GM13977 (cell line): Measurements from ENCODE around the gene ZNF79.

ENCODE experiments used
- DNase-seq: peaks from one replicate; pipeline ENCODE4 v3.0.0; 2012; ENCODE audit warnings: low spot score
- in situ Hi-C: fragments of 300-500 bp; cut with MboI; formaldehyde crosslinking; loops from one replicate; pipeline ENCODE4 v1.12.0; 2022; ENCODE audit warnings: low sequenced_read_pairs, low pct_unique_long_range_greater_than_20kb, mixed read lengths, inconsistent platforms; ENCODE audit not compliant: unreplicated experiment
- TF ChIP-seq, protein P1 (sequence below): IDR thresholded peaks from 2 replicates; pipeline ENCODE4 v1.5.1; 2012; ENCODE audit warnings: mild to moderate bottlenecking, control low read depth; ENCODE audit not compliant: insufficient read depth; ENCODE audit errors: extremely low read depth, missing control alignments

The ZNF79 gene

DNA sequence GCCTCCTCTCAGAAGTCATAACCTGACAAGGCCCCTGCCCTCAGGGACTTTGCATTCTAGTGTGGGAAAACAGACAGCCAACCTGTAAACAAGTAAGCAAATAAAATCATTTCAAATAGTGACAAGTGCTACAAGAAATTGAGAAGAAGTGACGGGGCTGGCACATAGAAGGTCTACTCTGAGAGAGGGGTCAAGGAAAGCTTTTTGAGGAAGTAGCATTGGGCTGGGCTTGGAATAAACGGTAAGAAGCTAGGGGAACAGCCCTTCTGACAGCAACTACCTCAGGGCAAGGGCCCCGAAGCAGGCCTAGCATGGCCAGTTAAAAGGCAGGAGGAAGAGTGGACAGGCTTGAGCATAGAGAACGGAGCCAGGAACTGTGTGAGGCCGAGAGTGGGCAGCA is 32.0 kb upstream of the ZNF79 start:
- no peak for DNase-seq
- in situ Hi-C loops, result no loop called here
- TF ChIP-seq, protein P1, sequence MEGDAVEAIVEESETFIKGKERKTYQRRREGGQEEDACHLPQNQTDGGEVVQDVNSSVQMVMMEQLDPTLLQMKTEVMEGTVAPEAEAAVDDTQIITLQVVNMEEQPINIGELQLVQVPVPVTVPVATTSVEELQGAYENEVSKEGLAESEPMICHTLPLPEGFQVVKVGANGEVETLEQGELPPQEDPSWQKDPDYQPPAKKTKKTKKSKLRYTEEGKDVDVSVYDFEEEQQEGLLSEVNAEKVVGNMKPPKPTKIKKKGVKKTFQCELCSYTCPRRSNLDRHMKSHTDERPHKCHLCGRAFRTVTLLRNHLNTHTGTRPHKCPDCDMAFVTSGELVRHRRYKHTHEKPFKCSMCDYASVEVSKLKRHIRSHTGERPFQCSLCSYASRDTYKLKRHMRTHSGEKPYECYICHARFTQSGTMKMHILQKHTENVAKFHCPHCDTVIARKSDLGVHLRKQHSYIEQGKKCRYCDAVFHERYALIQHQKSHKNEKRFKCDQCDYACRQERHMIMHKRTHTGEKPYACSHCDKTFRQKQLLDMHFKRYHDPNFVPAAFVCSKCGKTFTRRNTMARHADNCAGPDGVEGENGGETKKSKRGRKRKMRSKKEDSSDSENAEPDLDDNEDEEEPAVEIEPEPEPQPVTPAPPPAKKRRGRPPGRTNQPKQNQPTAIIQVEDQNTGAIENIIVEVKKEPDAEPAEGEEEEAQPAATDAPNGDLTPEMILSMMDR, result no peak

DNA sequence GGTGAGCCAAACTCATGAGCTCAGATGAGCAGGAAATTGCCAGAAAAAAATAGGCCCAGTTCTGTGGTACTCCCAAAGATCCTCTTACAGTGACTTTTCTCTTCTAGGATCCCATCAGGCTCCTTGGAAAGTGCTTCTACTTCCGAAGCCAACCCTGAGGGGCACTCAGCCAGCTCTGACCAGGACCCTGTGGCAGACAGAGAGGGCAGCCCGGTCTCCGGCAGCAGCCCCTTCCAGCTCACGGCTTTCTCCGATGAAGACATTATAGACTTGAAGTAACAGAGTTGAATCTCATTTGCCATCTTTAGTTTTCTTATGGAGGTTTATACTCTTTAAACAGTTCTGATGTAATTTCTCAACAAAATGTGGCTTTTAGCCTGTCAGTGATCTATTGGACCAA is 31.2 kb upstream of the ZNF79 start:
- TF ChIP-seq, protein P1, result no peak
- in situ Hi-C loops, result no loop called here
- no peak for DNase-seq

DNA sequence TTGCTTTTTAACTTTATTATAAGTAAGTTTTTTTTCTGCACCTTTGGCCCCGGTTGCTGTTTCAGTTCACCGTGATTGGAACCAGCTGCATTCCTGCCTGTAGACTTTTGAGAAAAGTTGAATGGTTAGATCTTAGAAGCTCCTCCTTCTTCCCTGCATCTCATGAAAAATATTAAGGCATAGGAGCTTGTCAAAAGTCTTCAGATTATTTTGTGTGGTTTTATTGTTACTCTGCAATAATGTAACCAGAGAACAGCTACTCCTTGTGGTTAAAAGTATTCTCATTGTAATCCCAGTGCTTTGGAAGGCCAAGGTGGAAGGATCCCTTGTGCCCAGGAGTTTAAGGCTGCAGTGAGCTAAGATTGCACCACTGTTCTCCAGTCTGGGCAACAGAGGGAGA is 30.5 kb upstream of the ZNF79 start:
- in situ Hi-C loops, result no loop called here
- TF ChIP-seq, protein P1, result no peak
- no peak for DNase-seq

DNA sequence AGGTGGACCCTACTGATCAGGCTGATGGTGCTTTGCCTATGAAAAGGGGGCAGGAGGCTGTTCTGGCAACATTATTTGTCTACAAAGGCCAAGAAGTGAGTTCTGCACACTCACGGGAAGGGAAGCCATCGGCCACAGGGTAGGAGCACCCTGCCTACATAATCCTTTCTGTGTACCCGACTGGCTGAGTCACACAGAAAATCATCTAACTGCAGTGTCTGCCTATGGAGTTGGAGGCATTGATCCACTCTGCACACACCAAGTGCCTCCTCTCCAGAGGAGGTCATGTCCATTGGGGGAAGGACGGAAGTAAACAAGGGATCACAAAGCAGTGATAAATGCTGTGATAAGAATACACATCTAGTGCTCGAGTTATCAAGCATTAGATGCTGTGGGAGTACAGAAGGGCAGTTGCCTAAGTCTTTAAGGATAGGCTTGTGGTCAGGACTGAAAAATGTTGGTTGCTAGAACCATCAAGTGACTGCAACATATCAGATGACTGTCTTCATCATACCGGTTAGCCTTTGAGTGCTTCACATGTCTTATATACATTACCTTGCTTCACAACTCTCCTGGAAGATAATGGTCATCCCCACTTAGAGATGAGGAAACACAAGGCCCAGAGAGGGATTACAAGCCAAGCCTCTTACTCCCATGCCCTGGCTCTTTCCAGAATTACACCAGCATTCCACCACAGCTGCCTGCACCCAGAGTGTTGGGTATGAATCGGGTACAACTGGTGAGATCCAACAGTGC is 28.5 kb upstream of the ZNF79 start:
- TF ChIP-seq, protein P1, result no peak
- in situ Hi-C loops, result no loop called here
- DNase-seq, result no peak

DNA sequence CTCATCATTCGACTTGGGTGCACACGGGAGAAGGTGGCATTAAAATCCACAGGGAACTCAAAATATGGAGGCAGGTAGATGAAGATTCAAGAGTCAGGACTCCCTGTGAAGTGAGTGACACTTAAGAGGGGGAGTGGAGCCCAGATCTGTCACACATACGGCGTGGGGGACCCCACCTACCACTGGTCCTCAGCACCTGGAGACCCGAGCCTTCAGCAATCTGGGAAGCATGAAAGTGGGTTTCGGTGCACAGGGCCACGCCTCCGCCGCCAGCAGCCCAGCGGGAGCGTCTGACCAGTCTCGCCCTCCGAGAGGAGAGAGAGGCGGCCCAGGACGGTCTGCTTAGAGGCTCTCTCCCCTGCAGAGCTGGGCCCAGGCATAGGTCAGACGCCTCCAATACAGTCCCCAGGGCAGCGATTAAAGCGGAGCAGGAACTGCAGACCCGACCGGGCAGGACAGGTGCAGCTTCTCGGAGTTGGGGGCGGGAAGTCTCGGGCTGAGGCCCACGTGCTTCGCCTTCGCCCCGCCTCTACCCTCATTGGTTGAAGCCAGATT is 27.9 kb upstream of the ZNF79 start:
- TF ChIP-seq, protein P1, result no peak
- in situ Hi-C loops, result no loop called here
- DNase-seq, result no peak

DNA sequence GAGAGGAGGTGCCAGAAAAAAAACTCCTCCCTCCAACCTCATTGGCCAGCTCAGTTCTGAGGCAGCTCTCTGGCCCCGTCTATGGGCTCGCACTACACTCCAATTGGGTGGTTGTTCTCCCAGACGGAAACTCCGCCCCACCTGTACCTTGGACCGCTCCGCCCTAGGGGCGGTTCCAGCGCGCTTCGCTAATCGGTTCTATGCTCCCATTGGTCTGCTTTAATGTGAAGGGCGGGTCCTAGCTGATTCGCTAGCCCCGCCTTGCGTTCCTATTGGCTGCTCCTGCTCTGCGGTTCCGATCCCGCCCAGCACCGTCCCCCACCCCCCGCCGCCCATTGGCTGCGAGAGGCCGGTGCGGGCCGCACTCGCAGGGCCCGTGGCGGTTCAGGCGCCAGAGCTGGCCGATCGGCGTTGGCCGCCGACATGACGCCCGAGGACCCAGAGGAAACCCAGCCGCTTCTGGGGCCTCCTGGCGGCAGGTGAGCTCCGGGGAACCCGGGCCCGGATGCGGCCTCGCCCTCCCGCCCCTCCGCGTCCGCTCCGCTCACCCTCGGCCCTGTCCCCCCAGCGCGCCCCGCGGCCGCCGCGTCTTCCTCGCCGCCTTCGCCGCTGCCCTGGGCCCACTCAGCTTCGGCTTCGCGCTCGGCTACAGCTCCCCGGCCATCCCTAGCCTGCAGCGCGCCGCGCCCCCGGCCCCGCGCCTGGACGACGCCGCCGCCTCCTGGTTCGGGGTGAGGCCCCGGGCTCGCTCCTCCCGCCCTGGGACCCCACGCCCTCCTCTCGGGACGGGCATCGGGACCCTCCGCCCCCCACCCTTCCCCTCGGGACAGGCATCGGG is 27.2 kb upstream of the ZNF79 start, which contains the start of gene SLC2A8:
SLC2A8 (plus strand) TSS at position 362 of the 838 bp plus-strand sequence; CDS start at position 424, 62 bp downstream.
- in situ Hi-C loops, result no loop called here
- TF ChIP-seq, protein P1, result no peak
- peak; percentile 95 for DNase-seq
